DMS114 treated with DMSO at 0.1 percent for 48 hours (cell line): Measurements from ENCODE around the gene RFX3.

Source experiments
- DNase-seq: peaks from one replicate; lab custom pipeline; 2025; ENCODE audit not compliant: unreplicated experiment; lab: John Stamatoyannopoulos, UW

Gene RFX3

GRCh38 chr9:3525836-3526164 lies at the start of gene RFX3:
Gene RFX3, minus strand, starts transcription at chr9:3526001. Its CDS starts 130,413 bp downstream, at chr9:3395588.
- DNase-seq, result peak; percentile 64

DNA sequence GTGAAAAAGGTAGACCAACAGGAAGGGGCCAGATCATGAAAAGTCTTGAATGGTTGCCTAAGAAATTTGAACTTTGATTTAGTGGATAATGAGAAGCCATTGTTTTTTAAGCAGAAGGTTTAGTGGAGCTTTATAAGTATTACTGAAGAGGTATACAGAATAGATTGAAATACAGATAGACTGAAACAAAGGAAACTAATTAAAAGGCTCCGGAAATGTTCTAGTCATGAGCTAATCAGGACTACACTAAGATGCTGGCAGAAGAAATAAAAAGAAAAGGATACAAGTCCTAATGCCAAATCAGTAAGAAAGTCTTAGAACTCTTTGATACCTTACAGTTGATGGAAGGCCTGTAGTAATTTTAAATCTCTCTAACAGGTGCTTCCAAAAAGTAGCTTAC lies 45.7 kb upstream of the RFX3 start:
- DNase-seq, result no peak

DNA sequence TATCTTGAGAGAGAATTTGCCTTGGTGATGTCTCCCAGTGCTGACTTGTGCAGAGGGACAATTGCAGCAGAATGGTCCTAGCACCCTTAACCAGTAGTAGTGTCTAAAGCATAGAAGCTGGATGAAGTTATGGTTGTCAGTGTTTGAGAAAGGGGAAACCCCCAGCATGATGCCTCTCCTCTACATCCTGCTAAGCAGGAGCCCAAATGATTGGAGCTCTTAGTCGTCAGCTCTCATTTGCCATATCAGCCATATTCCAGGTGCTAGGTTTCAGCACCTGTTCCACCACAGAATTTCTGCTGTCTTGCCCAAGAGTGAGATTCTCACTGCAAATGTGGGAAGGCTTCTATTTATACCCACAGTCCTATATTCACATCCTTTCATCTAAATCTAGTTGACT lies 43.7 kb upstream of the RFX3 start:
- DNase-seq, result no peak

- no peak for DNase-seq
Observed at GRCh38 chr9:3567988-3568387, 42.2 kb upstream of the RFX3 start.

- DNase-seq, result no peak
Observed at GRCh38 chr9:3553076-3553765, 27.4 kb upstream of the RFX3 start.

DNA sequence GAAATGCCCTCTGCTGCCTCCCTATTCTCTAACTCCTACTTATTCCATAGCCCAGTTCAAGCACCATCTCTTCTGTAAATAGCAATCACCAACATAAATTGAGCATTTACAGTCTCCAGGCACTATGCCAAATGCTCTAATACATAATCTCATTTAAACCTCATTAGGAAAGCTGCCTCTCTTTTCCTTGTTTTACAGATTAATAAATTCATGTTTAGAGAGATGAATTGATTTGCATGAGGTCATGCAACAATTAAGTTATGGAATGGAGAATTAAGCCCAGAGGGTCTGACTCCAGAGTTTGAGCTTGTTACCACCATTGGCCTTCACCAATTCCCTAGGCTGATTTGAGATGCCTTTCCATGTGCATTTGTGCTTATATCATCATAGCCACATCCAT lies 23.4 kb upstream of the RFX3 start:
- DNase-seq, result no peak

- no peak for DNase-seq
Observed at GRCh38 chr9:3548648-3549047, 22.8 kb upstream of the RFX3 start.

- DNase-seq, result no peak
Observed at GRCh38 chr9:3541206-3541605, 15.4 kb upstream of the RFX3 start.

GRCh38 chr9:3534614-3535404 lies 9.0 kb upstream of the RFX3 start:
- no peak for DNase-seq

- no peak for DNase-seq
Observed at GRCh38 chr9:3532158-3532557, 6.4 kb upstream of the RFX3 start.

- no peak for DNase-seq
Observed at GRCh38 chr9:3528451-3528850, 2.6 kb upstream of the RFX3 start.

GRCh38 chr9:3526997-3527940 lies 1.5 kb upstream of the RFX3 start:
- DNase-seq, result no peak

DNA sequence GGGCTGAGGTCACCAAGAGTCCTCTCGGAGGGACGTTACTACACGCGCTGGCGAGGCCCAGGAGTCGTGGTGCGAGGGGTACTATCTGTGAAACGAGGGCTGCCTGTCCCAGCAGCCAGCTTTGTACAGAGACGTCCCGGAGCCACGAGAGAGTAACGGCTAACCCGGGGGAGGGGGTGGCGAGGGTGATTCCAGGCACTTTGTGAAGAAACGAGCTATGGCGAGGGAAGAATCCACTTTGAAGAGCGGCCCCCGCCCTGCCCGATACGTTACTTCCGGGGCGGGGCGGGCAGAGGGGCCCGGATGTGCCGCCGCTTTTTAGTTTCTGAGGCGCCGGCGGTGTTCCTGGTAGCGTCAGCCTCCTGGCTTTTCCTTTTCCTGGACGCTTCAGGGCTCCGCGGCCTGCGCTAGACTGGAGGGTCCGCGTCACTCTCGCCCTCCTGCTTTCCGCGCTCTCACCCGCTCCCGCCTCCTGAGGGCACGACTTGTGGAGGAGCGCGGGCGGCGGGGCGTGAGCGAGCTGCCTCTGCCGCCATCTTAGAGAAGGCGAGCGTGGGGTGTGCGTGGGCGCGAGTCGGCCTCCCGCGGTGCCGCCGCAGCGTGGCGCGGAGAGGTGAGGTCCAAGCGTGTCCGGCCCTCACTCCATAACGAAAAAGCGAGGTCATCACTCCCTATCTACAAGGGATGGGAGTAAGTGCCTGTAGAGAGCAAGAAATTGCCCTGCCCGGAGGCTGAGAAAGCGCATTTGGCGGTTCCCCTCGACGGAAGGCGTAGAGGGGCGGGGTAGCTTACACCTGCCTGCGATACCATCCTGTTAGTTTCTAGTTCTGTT lies 580 bp upstream of the RFX3 start:
- DNase-seq, result peak; percentile 75

GRCh38 chr9:3525096-3525835 lies 535 bp downstream of the RFX3 start:
- no peak for DNase-seq

- DNase-seq, result no peak
Observed at GRCh38 chr9:3521966-3522365, 3.8 kb downstream of the RFX3 start.

DNA sequence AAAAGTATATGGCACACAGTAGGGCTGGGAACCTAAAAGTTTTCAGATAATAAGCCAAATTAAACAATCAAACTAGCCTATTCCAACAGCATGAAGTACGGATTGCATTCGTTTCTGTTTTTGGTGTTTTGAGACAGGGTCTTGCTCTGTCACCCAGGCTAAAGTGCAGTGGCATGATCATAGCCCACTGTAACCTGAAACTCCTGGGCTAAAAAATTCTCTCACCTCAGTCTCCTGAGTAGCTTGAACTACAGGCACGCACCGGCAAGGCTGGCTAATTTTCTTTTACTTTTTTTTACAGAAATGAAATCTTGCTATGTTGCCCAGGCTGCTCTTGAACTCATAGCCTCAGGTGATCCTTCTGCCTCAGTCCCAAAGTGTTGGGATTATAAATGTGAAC lies 5.2 kb downstream of the RFX3 start:
- no peak for DNase-seq

DNA sequence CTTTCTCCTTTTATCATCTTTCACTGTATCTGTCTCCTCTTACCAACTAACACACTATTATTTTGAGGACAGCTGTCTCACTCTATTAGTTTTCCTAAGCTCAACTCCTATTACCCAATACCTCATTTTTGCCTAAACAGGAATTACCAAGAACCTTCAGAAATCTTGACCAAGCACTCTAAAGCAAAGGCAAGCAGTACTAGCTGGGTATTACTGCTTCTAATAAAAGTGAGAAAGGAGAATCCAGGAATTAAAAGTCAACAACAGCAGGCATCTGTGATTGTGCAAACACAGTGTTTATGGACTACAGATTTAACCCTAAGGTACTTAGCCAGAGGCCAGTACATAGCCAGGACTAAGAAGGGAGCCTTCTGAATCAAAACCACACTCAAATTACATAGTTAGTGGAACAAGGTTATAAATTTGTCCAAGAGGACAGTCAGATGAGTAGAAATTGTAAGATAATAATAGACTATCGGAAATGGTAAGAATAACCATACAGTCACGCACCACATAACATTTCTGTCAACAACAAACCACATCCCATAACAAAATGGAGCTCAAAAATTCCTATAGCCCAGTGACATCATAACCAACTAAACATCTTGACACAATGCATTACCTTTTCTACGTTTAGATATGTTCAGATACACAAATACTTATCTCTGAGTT lies 8.3 kb downstream of the RFX3 start:
- no peak for DNase-seq

GRCh38 chr9:3516667-3517330 lies 9.0 kb downstream of the RFX3 start:
- no peak for DNase-seq

DNA sequence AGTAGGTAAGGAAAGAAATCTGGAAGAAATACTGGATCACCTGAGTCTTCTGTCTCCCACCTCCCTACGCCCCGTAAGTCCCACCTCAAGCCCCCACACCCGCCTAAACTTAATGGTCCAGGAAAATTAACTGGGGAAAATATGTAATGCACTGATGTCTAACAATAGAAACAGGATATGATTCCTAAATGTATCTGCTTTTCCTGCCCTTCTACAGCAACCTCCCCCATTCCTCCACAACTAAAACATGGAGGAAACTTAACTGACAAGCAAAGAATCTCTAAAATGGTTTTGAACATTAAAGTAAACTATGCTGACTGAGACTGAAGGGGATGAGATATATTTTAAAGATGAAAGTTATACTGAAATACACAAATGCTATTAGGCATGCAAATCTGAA lies 10.4 kb downstream of the RFX3 start:
- no peak for DNase-seq
